HG02885 (cell line): ENCODE results near the gene MED25.
A peak's percentile ranks its signal among the peaks of the same experiment; 100 is the strongest.

Source experiments
- ATAC-seq: cut with Tn5 transposase; IDR thresholded peaks from one replicate; pipeline ENCODE4 v1.9.1; 2021; ENCODE audit warnings: mild to moderate bottlenecking; ENCODE audit not compliant: unreplicated experiment, poor library complexity

MED25 gene

DNA sequence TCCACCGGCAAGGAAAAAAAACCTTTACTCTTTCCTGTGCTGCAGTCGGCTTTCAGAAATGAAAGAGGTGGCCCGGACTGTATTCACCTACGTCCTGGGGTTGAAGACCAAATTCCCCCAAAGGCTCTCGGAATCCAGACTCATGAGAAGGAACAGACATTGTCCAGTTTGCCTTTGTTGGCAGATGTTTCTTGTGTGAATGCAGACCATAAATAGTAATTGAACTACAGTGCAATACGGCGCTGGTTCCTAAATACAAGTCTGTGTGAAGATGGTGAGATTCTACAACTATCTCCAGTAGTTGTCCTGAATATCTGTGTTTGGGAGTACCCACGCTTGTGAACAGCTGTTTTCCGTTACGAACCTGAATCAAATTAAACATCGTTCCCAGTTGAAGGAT is 21.6 kb downstream of the MED25 start:
- no peak for ATAC-seq

DNA sequence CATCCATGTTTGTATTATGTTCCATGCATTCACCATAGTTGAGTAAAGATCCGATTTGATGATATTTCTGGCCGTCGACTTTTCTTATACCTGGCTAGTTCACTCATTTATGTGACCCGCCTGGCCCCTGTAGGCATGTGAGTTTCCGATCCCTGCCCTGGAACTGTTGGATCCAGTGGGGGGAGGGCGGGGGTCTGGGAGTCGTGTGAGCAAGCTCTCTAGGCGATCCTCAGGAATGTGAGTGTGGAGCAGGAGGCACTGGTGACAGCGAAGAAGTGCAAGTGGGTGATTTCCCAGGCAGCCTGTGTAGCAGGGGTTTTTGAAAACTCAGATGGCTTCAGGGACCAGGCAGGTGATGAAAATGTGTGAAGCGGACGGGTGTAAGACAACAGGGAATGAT is 22.2 kb downstream of the MED25 start:
- ATAC-seq: no peak

DNA sequence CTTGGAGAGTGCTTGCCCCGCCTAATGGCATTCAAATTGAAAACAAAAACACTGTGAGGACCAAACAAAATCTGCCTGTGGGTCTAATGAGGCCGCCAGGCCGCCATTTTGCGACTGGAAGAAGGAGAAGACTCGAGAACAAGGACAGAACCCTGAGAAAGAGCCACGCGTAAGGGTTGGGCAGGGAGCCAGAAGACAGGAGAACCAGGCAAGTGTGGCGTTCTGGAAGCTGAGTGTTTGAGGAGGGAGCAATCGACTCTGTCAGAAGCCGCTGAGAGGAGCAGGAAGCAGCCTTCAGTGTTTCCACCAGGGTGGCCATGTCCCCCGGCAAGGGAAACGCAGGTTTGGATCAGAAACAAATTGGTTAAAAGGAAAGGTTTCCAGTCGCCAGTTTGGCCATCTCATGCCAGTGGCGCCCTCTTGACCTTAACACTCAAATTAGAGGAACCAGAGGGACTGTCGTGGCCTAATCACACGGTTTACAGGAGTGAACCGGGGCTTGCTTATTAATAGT is 22.7 kb downstream of the MED25 start:
- no peak for ATAC-seq

DNA sequence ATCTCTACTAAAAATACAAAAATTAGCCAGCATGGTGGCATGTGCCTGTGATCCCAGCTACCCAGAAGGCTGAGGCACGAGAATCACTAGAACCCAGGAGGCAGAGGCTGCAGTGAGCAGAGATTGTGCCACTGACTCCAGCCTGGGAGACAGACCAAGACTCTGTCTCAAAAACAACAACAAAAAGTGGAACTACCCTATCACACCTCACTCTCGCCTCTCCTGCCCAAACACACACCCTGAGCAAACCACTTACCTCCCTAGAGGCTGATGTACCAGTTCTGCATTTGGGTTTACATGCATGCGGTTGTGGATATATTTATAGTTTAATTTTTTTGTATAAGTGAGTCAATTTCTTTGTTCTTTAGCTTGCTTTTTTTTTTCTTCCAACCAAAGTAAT is 25.2 kb downstream of the MED25 start:
- ATAC-seq: no peak

DNA sequence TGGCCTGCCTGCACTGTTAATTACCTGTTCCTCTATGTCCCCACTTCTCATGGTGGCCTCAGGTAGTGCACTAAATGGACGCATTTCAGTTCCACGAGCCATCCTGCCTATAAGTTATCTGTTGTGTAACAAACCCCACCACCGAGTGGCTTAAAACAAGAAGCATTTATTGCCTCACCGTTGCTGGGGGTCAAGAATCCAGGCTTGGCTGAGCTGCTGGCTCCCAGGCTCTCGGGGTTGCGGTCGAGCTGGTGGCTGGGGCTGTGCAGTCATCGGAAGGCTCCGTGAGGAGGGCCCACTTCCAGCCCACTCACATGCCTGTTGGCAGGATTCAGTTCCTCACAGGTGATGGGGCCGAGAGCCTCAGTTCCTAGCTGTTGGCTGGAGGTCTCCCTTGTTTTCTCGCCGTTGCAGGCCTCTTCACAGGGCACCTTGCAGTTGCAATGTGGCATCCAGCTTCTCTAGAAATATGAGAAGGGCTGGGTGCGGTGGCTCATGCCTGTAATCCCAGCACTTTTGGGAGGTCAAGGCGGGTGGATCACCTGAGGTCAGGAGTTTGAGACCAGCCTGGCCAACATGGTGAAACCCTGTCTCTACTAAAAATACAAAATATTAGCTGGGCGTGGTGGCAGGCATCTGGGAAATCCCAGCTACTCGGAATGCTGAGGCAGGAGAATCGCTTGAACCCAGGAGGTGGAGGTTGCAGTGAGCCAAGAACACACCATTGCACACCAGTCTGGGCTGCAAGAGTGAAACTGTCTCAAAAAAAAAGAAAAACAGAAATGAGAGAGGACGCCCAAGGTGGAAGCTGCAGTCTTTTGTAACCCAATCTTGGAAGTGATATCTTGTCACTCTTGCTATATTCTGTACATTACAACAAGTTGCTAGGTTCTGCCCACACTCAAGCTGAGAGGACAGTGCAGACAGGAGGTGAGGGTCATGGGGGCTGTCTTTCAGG is 26.3 kb downstream of the MED25 start:
- no peak for ATAC-seq

DNA sequence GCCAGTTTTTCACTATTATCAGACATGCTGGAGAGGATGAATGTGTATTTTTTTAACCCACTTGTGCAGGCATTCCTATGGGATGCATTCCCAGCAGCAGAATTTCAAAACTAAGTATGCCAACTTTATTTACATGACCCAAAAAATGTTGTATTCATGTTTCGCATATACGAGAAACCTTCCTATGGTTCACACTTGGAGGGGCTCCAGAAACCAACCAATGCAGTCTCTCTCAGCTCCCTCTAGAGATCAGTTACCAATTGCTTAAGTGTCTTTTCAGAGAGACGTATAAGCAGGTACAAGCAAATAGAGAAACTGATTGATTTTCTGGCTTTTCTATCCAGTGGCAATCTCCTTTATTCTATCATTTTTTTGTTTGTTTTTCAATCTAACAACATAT is 27.3 kb downstream of the MED25 start:
- ATAC-seq: no peak

DNA sequence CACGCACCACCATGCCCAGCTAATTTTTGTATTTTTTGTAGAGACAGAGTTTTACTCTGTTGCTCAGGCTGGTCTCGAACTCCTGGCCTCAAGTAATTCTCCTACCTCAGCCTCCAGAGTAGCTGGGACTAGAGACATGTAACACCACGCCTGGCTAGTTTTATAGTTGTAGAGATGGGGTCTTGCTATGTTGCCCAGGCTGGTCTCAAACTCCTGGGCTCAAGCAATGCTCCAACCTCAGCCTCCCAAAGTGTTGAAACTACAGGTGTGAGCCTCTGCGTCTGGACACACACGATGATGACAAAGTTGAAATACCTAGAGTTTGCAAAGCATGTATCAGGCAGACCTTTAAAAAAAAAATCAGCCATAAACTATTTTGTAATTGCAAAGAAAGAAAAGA is 28.3 kb downstream of the MED25 start:
- ATAC-seq: no peak

DNA sequence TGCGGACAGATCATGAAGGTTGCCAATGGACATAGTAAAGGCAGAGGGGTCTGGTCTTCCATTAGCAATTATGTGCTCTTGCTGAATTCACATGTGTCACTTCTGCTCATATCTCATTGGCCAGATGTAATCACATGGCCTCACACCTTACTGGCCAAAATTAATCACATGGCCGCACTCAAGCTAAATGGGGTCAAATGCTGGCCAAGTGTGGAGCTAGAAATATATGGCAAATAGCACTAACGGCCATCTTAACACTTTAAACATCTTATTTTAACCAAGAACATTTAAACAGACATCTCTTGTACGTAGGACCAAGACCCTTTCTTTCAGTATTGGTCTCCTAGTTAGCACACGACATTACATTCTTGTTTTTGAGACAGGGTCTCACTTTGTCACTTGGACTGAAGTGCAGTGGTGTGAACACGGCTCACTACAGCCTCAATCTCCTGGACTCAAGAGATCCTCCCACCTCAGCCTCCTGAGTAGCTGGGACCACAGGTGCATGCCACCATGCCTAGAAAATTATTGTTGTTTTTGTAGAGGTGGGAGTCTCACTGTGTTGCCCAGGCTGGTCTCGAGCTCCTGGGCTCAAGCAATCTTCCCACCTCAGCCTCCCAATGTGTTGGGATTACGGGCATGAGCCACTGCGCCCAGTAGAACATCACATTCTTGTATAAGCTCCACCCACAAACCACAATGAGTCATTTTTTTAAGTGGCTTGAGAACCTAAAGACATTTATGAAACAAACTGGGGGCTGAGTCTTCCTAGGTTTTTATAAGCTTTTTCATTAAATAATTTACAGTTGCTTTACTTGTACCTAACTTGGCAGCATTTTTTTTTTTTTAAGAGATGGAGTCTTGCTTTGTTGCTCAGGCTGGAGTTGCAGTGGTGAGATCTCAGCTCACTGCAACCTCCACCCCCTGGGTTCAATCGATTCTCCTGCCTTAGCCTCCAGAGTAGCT is 29.9 kb downstream of the MED25 start:
- ATAC-seq: no peak

DNA sequence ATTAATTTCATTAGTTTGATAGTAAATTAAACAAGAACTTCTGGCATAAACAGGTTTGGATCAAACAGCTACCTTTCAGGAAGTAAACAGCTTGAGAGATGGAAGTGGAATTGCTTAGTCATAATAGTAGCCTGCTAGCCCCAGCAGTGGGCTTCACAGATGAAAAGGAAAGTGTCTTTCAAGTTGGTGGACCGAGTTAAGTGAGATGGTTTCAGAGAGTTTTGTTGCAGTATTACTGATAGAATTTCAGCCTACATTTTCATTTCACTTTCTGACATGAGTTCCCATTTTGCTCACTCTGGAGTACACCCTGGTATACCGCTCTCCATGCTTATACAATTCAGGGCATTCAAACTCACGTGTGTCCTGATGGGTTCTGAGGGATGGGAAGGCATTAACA is 30.8 kb downstream of the MED25 start:
- ATAC-seq: no peak

DNA sequence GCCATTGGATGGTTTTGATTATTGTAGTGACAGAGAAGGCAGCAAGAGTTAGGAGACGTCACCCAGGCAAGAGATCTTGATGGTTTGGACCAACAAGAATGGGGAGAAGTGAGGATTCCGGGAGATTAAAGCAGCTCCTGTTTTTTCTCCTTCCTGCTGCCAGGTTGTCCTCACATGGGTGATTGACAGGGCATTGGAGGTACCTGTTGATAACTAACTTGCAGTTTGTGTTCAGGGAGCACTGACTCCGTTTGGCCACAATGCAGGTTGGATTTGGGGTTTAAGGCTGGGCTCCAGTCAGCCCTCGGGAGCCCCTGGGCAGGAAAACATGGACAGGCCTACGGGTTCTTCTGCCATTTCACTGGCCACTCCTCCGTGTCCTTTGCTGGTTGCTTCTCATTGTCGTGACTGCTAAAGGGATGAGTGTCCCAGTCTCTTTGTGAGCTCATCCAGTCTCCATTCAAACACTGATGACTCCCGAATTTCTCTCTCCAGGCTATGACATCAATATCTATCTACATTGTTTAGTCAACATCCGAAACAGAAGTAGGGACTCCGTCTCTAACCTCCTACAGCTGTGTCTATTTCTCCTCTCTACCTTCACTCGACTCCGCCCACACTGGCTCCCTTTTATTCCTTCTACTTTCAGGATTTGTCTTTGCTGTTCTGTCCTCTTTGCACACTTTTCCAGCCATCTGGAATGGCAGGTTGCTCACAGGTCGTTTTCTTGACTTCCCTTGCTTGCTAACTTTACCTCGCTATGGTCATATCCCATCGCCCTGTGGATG is 31.5 kb downstream of the MED25 start:
- ATAC-seq: no peak

DNA sequence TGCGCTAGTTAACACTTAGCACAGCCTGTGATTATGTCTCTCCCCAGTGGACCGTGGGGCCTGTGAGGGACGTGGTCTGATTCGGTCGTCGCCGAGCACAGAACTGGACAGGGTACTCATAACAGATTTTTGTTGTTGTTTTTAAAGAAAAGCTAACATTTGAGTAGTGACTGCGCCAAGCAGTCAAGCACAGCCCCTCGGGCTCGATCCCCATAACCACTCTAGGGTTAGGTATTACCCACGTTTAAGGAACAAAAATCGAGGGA is 32.1 kb downstream of the MED25 start:
- peak; percentile 2 for ATAC-seq

DNA sequence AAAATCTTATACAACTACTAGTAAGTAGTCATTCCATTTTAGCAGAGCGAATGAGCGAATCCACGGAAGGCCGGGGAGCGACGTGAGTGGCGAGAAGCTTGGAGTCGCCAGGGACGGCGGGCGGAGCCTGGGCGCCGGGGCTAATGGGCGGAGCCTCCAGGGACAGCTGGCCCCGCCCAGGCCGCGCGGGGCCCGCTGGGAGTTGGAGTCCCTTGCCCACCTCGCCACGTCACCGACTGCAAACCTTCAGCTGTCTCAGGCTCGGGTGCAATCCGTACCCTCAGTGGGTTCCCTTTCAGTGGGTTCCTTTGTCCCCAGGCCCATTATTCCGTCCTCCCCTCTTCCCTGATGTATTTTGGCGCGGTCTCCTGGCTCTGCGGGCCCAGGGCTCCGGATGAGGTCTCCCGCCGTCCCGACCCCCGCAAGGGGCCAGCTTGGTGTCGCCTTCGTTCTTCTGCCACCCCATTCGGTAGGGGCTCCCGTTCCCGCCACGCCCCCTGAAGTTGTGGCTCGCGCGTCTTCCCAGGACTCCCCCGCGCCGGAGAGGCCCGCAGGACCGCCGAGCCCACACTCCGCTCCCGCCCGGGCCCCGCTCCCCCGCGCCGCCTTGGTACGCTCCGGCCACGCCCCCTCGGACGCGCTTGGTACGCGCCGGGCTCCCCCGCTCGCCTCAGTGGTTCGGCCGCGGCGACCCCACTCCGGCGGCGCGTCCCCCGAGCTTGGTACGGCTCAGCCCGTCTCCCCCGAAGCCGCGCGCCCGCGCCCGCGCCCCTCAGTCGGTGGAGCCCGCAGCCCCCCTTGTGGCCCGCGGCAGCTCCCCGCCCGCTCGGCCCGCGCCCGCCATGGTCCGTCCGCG is 32.6 kb downstream of the MED25 start, which contains the start of gene PTOV1:
TSS of gene PTOV1 (plus strand) at position 673 of the 856 bp plus-strand sequence.
- ATAC-seq: peak; percentile 81

DNA sequence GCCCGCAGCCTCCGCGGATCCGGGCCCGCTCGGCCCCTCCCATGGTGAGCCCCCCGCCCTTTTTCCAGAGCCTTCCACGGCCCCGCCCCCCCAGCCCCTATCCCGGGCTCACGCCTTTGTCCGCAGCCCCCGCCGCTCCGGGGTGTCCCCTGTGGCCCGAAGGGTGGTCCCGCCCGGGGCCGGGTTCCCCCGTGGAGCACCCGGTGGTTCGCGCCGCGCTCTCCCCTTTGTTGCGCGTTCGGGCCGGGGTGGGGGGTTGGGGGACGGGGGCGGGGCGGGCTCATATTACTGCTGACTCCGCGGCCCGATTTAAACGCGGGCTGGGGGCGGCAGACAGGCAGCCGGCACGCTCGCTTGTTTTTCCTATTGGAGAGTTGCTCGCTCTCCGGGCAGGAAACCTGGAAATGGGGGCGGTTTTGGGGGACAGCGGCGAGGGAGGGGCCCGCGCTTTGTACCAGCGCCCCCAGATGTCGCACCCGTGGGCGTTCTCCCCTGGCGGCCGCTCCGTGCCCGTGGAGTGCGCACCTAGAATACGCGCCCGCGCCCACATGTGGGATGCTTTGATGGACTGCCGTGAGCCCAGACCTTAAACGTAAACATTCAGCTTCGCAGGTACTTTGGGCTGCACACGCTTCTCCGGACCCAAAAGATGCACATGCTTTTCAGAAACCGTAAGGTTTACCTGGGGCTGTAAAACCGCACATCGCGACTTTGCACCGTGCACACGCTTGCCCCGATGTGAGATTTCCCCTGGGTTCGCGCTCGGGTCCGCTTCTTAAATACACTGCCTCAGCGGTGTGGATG is 33.6 kb downstream of the MED25 start:
- ATAC-seq: no peak

DNA sequence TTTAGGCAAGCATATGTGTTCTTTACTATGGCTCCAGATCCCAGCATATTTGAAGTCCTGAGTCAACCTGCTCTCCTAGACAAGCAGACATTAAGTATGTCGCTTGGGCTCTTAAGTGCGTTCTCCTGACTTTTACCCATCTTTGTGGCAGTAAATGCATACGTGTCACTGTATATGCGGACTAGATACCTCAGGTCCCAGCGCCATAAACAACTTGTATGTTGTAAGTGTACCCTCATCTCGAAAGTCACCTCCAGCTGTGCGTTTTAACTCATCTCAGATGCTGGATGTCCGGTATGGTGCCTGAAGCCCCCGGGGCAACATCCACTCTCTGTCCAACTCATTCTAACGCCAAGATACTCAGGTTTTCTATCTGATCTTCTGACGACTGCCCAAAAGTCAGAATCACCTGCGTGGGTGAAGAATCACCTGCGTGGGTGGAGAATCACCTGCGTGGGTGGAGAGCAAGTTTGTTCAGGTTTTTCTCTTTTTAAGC is 34.6 kb downstream of the MED25 start:
- ATAC-seq: no peak

DNA sequence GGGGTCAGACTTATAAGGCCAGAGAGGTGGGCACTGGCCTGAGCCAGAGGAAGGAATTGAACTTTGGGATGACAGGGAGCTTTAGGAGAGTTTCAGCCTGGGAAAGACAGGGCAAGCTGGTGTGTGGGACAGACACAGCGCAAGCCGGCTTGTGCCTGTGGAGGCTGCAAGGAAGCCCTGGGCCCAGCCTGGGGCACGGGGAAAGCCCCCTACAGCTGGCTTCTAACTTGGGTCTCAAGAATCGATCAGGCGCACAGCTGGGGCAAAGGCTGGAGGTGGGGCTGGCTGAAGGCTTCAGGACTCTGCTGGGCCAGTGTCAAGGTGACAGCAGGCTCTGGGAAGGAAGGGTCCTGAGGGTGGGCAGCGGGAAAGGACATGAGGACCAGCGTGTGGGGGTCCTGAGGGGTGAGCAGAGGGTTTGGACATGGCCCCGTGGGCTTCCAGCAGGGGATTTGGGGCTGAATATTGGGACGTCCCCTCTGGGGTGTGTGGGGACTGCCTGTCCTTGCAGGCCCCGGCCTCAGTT is 35.8 kb downstream of the MED25 start:
- ATAC-seq: no peak

DNA sequence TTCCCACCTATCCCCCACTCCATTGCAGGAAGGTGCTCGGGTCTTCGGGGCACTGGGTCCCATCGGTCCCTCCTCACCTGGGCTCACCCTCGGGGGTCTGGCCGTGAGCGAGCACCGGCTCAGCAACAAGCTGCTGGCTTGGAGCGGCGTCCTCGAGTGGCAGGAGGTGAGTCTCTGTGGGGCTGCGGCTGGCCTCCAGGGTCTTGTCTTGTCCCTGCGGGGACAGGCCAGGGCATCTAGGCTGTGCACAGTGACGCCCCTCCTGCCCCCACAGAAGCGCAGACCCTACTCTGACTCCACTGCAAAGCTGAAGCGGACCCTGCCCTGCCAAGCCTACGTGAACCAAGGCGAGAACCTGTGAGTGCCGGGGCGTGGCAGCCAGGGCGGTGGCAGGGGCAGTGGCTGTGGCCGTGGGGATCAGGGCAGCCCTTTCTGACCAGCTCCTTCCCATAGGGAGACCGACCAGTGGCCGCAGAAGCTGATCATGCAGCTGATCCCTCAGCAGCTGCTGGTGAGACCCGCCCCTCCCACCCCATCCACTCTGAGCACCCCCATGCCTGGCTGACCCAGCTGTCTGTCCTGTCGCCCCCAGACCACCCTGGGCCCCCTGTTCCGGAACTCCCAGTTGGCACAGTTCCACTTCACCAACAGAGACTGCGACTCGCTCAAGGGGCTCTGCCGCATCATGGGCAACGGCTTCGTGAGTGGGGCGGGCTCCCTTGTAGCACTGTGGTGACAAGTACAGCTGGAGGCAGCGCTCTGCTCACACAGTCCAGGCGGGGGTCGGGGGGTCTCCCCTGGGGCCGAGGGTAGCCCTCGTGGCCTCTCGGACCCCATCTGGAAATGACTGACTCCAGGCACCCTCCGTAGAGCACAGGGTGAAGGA is 36.5 kb downstream of the MED25 start:
- ATAC-seq: no peak

DNA sequence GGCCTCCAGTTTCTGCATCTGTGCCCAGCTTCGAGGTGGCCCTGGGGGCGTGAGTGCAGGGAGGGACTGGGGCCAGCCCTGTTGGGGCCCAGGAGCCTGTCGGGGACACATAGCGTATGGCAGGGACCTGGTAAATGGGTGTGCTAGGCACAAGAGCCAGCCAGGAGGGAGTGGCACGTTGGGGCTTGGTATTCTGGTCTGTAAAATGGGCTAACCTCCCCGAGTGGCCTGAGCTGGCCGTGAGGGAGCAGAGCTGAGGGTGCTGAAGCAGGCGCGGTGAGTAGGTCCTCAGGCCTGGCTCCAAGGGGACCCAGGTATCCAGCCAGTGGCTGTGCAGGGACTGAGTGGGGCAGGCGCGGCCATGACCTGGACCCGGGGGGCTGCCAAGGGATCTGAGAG is 37.2 kb downstream of the MED25 start:
- ATAC-seq: no peak
